HG03520 (cell line): ENCODE results near the gene ITGB3.

Experiments
- ATAC-seq: cut with Tn5 transposase; IDR thresholded peaks from one replicate; pipeline ENCODE4 v1.9.1; 2021; ENCODE audit warnings: mild to moderate bottlenecking, moderate library complexity; ENCODE audit not compliant: unreplicated experiment

ITGB3 gene

GRCh38 chr17:47325176-47325575, 71.5 kb downstream of the ITGB3 start:
- no peak for ATAC-seq

GRCh38 chr17:47330548-47330947, 76.9 kb downstream of the ITGB3 start:
- ATAC-seq: no peak

DNA sequence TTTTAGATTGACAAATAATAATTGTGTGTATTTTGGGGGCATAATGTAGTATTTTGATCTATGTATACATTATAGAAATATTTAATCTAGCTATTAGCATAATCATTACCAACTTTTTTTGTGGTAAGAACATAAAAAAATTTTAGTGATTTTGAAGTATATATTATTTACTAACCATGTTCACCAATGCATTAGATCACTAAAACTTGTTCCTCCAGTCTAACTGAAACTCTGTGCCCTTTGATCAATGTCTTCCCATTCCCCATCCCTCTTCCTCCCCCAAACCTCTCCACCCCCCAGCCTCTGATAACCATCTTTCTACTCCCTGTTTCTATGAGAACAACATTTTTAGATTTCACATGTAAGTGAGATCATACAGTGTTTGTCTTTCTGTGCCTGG, 78.7 kb downstream of the ITGB3 start:
- no peak for ATAC-seq

DNA sequence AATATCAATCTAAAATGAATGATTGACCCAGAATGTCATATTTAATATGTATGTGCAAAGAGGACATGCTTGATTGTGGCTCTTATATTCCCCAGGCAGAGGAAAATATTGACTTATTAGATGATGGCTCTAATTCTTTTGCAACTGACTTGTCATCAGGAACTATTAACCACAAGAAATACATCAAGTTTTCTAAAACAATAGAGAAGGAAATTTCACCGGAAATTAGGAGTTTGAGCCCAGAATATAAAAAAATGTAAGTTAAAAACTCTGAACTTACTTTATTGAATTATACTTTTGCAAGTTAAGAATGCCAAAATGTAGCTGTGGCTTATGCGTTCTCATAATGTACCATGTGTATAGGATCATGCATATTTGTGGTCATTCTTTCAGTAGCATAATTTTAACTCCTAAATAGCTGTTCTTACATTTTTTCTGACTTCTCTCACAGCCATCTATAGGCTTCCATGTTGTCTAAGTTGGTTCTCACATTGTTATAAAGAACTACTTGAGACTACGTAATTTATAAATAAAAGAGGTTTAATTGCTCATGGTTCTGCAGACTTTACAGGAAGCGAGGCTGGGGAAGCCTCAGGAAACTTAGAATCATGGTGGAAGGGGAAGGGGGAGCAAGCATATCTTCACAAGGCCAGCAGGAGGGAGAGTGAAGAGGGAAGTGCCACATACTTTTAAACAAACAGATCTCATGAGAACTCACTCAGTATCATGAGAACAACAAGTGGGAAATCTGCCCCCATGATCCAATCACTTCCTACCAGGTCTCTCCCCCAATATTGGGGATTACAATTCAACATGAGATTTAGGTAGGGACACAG, 81.7 kb downstream of the ITGB3 start:
- no peak for ATAC-seq

DNA sequence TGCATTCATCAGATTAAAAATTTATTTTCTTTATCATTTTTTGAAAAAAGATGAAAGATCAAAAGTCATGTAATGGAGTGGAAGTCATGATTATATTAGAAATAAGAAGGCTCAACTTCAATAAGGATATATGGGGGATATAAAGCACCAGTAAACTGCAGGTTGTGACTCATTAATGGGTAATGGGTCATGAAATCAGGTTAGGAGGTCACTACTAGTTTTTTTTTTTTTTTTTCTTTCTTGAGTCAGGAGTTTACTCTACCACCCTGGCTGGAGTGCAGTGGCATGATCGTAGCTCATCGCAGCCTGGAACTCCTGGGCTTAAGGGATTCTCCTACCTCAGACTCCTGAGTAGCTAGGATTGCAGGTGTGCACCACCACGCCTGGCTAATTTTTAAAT, 84.4 kb downstream of the ITGB3 start:
- ATAC-seq: no peak

GRCh38 chr17:47352848-47353247, 99.2 kb downstream of the ITGB3 start:
- no peak for ATAC-seq

DNA sequence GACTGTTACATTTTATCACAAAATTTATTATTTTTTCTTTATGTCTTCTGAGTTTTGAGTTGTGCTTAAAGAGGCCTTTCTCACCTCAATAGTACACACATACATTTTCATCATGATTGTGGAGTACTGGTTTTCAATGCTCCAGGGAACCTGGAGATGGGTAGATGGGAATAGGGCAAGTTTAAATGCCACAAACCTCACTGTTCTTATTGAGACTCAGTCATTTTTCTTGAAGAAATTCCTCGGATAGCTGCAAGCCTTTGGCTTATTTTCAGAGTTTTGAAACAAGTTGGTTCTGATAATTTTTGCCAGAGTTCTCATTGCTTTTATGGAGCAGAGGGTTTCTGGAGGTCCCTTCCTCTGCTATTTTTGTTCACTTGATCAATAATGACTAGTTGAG, 105.0 kb downstream of the ITGB3 start:
- ATAC-seq: no peak
